HG02852 (cell line): ENCODE measurements around the gene BOC.

Experiments
- ATAC-seq: cut with Tn5 transposase; IDR thresholded peaks from one replicate; pipeline ENCODE4 v1.9.1; 2021; ENCODE audit warnings: mild to moderate bottlenecking, moderate library complexity; ENCODE audit not compliant: unreplicated experiment

Gene BOC

GRCh38 chr3:113185194-113185835 is 26.0 kb upstream of the BOC start:
- no peak for ATAC-seq

GRCh38 chr3:113186566-113186965 is 24.8 kb upstream of the BOC start:
- no peak for ATAC-seq

GRCh38 chr3:113193288-113193687 is 18.1 kb upstream of the BOC start:
- no peak for ATAC-seq

GRCh38 chr3:113193719-113194118 is 17.6 kb upstream of the BOC start:
- ATAC-seq: no peak

GRCh38 chr3:113194823-113195401 is 16.4 kb upstream of the BOC start:
- ATAC-seq: no peak

GRCh38 chr3:113200351-113200750 is 11.0 kb upstream of the BOC start:
- no peak for ATAC-seq

GRCh38 chr3:113200946-113201345 is 10.4 kb upstream of the BOC start:
- ATAC-seq: no peak

GRCh38 chr3:113204371-113204770 is 7.0 kb upstream of the BOC start:
- no peak for ATAC-seq

GRCh38 chr3:113205481-113205880 is 5.9 kb upstream of the BOC start:
- no peak for ATAC-seq

- ATAC-seq: no peak
Observed at GRCh38 chr3:113210604-113211329, 590 bp upstream of the BOC start.

- no peak for ATAC-seq
Observed at GRCh38 chr3:113212150-113212843, 940 bp downstream of the BOC start.

- ATAC-seq: no peak
Observed at GRCh38 chr3:113212844-113213375, 1.6 kb downstream of the BOC start.

GRCh38 chr3:113213896-113214587 is 2.7 kb downstream of the BOC start:
- no peak for ATAC-seq

GRCh38 chr3:113214917-113215595 is 3.7 kb downstream of the BOC start:
- ATAC-seq: no peak

GRCh38 chr3:113216393-113216792 is 5.0 kb downstream of the BOC start:
- ATAC-seq: no peak

GRCh38 chr3:113218011-113218680 is 6.8 kb downstream of the BOC start:
- no peak for ATAC-seq

GRCh38 chr3:113218681-113219045 is 7.3 kb downstream of the BOC start:
- ATAC-seq: no peak

- no peak for ATAC-seq
Observed at GRCh38 chr3:113219605-113220300, 8.4 kb downstream of the BOC start.

- ATAC-seq: no peak
Observed at GRCh38 chr3:113220721-113221120, 9.4 kb downstream of the BOC start.
